ENCODE results near the gene MCU.
"Not testable (repeated sequence)": the region's sequence is repeated elsewhere in the genome, so short reads cannot be mapped to it uniquely, and the experiment has no call there.

MCU gene

GRCh38 chr10:72686430-72686829, 5.5 kb upstream of the MCU start:
- DNase-seq (ENCODE audit: low read depth in 3 of 3, low spot score in 1 of 3), result not testable (repeated sequence)

GRCh38 chr10:72687035-72687434, 4.9 kb upstream of the MCU start:
- DNase-seq (ENCODE audit: low read depth in 3 of 3, low spot score in 1 of 3), result no peak

GRCh38 chr10:72688208-72688651, 3.7 kb upstream of the MCU start:
- no peak for DNase-seq (ENCODE audit: low read depth in 3 of 3, low spot score in 1 of 3)

- DNase-seq (ENCODE audit: low read depth in 3 of 3, low spot score in 1 of 3), result no peak
Observed at GRCh38 chr10:72689660-72690059, 2.3 kb upstream of the MCU start.

GRCh38 chr10:72690071-72690755, 1.7 kb upstream of the MCU start:
- no peak for DNase-seq (ENCODE audit: low read depth in 3 of 3, low spot score in 1 of 3)

GRCh38 chr10:72691470-72691862, 477 bp upstream of the MCU start:
- DNase-seq (ENCODE audit: low read depth in 3 of 3, low spot score in 1 of 3), result no peak

GRCh38 chr10:72692744-72692993, 726 bp downstream of the MCU start:
- DNase-seq (ENCODE audit: low read depth in 3 of 3, low spot score in 1 of 3), result no peak

GRCh38 chr10:72692994-72693781, 1.2 kb downstream of the MCU start:
- no peak for DNase-seq (ENCODE audit: low read depth in 3 of 3, low spot score in 1 of 3)

- no peak for DNase-seq (ENCODE audit: low read depth in 3 of 3, low spot score in 1 of 3)
Observed at GRCh38 chr10:72694476-72695369, 2.8 kb downstream of the MCU start.

- DNase-seq (ENCODE audit: low read depth in 3 of 3, low spot score in 1 of 3), result no peak
Observed at GRCh38 chr10:72695496-72695895, 3.6 kb downstream of the MCU start.

- no peak for DNase-seq (ENCODE audit: low read depth in 3 of 3, low spot score in 1 of 3)
Observed at GRCh38 chr10:72697716-72698115, 5.8 kb downstream of the MCU start.

GRCh38 chr10:72702465-72702864, 10.5 kb downstream of the MCU start:
- not testable (repeated sequence) for DNase-seq (ENCODE audit: low read depth in 3 of 3, low spot score in 1 of 3)

- DNase-seq (ENCODE audit: low read depth in 3 of 3, low spot score in 1 of 3), result no peak
Observed at GRCh38 chr10:72702868-72703581, 11.1 kb downstream of the MCU start.

- DNase-seq (ENCODE audit: low read depth in 3 of 3, low spot score in 1 of 3), result no peak
Observed at GRCh38 chr10:72704117-72704516, 12.2 kb downstream of the MCU start.

- DNase-seq (ENCODE audit: low read depth in 3 of 3, low spot score in 1 of 3), result no peak
Observed at GRCh38 chr10:72709041-72709440, 17.1 kb downstream of the MCU start.

- DNase-seq (ENCODE audit: low read depth in 3 of 3, low spot score in 1 of 3), result no peak
Observed at GRCh38 chr10:72712136-72712535, 20.2 kb downstream of the MCU start.

- DNase-seq (ENCODE audit: low read depth in 3 of 3, low spot score in 1 of 3), result no peak
Observed at GRCh38 chr10:72719941-72720592, 28.1 kb downstream of the MCU start.

- no peak for DNase-seq (ENCODE audit: low read depth in 3 of 3, low spot score in 1 of 3)
Observed at GRCh38 chr10:72720814-72721660, 29.1 kb downstream of the MCU start.

- DNase-seq (ENCODE audit: low read depth in 3 of 3, low spot score in 1 of 3), result no peak
Observed at GRCh38 chr10:72727130-72727529, 35.2 kb downstream of the MCU start.

- DNase-seq (ENCODE audit: low read depth in 3 of 3, low spot score in 1 of 3), result no peak
Observed at GRCh38 chr10:72728462-72728861, 36.5 kb downstream of the MCU start.

Data from stimulated activated CD4-positive, alpha-beta T cell treated with anti-CD3 and anti-CD28 coated beads, TNF-alpha, amount 100 ng/mL, for 1 hour (primary cell).